ENCODE measurements around the gene CITED1. TPM values are rescaled to one million over a fixed set of nuclear protein-coding genes. Genes with fewer than 3 reads are reported as not detected.
"Not testable (repeated sequence)": the region's sequence is repeated elsewhere in the genome, so short reads cannot be mapped to it uniquely, and the experiment has no call there.

Gene CITED1
- total RNA-seq = not detected

GRCh38 chrX:72305286-72306084 is at the start of gene CITED1:
Gene CITED1 (minus strand): TSS chrX:72305914. CDS start chrX:72302869, 3,045 bp downstream.
- ChIA-PET POLR2A (interaction anchor here (3.0 kb wide), 1 partner anchor 29 kb away, joined by 14 read pairs; the partner anchor contains the start of gene RPS4X), CTCF (no interaction called here)
- H3K4me3 Mint-ChIP-seq = peak within 1 kb of the TSS; percentile 63
- peaks cover 67% of the 10 kb centered on the region for H3K27me3 Mint-ChIP-seq
- no peaks in the 10 kb centered on the region for H3K9me3 Mint-ChIP-seq
- peaks cover 26% of the 10 kb centered on the region for H3K4me1 Mint-ChIP-seq
- DNase-seq = no peak
- H3K27ac Mint-ChIP-seq = no peak within 1 kb of the TSS
- no peaks in the 10 kb centered on the region for H3K36me3 Mint-ChIP-seq (ENCODE audit: low read depth)

- H3K36me3 Mint-ChIP-seq (ENCODE audit: low read depth) = peaks cover 9% of the 10 kb centered on the region
- no peak for DNase-seq
- H3K4me3 Mint-ChIP-seq = no peak overlapping the region
- H3K4me1 Mint-ChIP-seq = peaks cover 16% of the 10 kb centered on the region
- ChIA-PET POLR2A (no interaction called here), CTCF (no interaction called here)
- no peaks in the 10 kb centered on the region for H3K9me3 Mint-ChIP-seq
- no peak overlapping the region for H3K27ac Mint-ChIP-seq
- no peaks in the 10 kb centered on the region for H3K27me3 Mint-ChIP-seq
These were observed 47.1 kb upstream of the CITED1 start for GRCh38 chrX:72352786-72353185.

- Mint-ChIP-seq H3K4me3 (no peak overlapping the region), H3K4me1 (peaks cover 16% of the 10 kb centered on the region), H3K27ac (no peak overlapping the region), H3K9me3 (no peaks in the 10 kb centered on the region), H3K36me3 (ENCODE audit: low read depth) (peaks cover 11% of the 10 kb centered on the region), H3K27me3 (no peaks in the 10 kb centered on the region)
- no peak for DNase-seq
- POLR2A ChIA-PET = no interaction called here
- CTCF ChIA-PET = no interaction called here
These were observed 46.1 kb upstream of the CITED1 start for GRCh38 chrX:72351606-72352334.

GRCh38 chrX:72349190-72349589 is 43.5 kb upstream of the CITED1 start:
- DNase-seq = peak; percentile 19
- Mint-ChIP-seq H3K9me3 (no peaks in the 10 kb centered on the region), H3K4me1 (peaks cover 16% of the 10 kb centered on the region), H3K27me3 (no peaks in the 10 kb centered on the region), H3K4me3 (no peak overlapping the region), H3K36me3 (ENCODE audit: low read depth) (peaks cover 11% of the 10 kb centered on the region), H3K27ac (peak overlapping the region; percentile 27)
- ChIA-PET CTCF (no interaction called here), POLR2A (no interaction called here)

- Mint-ChIP-seq H3K27me3 (no peaks in the 10 kb centered on the region), H3K27ac (no peak overlapping the region), H3K36me3 (ENCODE audit: low read depth) (peaks cover 11% of the 10 kb centered on the region), H3K4me1 (peaks cover 16% of the 10 kb centered on the region), H3K4me3 (no peak overlapping the region), H3K9me3 (no peaks in the 10 kb centered on the region)
- DNase-seq = peak; percentile 16
- POLR2A ChIA-PET = no interaction called here
- CTCF ChIA-PET = no interaction called here
These were observed 42.7 kb upstream of the CITED1 start for GRCh38 chrX:72348247-72348979.

- H3K36me3 Mint-ChIP-seq (ENCODE audit: low read depth) = peaks cover 11% of the 10 kb centered on the region
- POLR2A ChIA-PET = no interaction called here
These were observed 41.7 kb upstream of the CITED1 start for GRCh38 chrX:72347366-72347765.

GRCh38 chrX:72346302-72346949 is 40.7 kb upstream of the CITED1 start:
- H3K27ac Mint-ChIP-seq = no peak overlapping the region
- peaks cover 16% of the 10 kb centered on the region for H3K4me1 Mint-ChIP-seq
- ChIA-PET CTCF (no interaction called here), POLR2A (no interaction called here)
- no peaks in the 10 kb centered on the region for H3K9me3 Mint-ChIP-seq
- H3K27me3 Mint-ChIP-seq = no peaks in the 10 kb centered on the region
- DNase-seq = no peak
- H3K4me3 Mint-ChIP-seq = no peak overlapping the region
- peaks cover 11% of the 10 kb centered on the region for H3K36me3 Mint-ChIP-seq (ENCODE audit: low read depth)

More at GRCh38 chrX:72347366-72347765, 41.7 kb upstream of the CITED1 start:
- Mint-ChIP-seq H3K9me3 (no peaks in the 10 kb centered on the region), H3K27ac (no peak overlapping the region), H3K4me1 (peaks cover 16% of the 10 kb centered on the region), H3K27me3 (no peaks in the 10 kb centered on the region), H3K4me3 (no peak overlapping the region)
- no peak for DNase-seq
- CTCF ChIA-PET = no interaction called here

- no peak for DNase-seq
- H3K27ac Mint-ChIP-seq = no peak overlapping the region
- H3K9me3 Mint-ChIP-seq = no peaks in the 10 kb centered on the region
- H3K36me3 Mint-ChIP-seq (ENCODE audit: low read depth) = no peaks in the 10 kb centered on the region
- H3K27me3 Mint-ChIP-seq = no peaks in the 10 kb centered on the region
- POLR2A ChIA-PET = no interaction called here
- CTCF ChIA-PET = no interaction called here
- no peaks in the 10 kb centered on the region for H3K4me1 Mint-ChIP-seq
- no peak overlapping the region for H3K4me3 Mint-ChIP-seq
These were observed 34.9 kb upstream of the CITED1 start for GRCh38 chrX:72340626-72341025.

- H3K27me3 Mint-ChIP-seq = no peaks in the 10 kb centered on the region
- ChIA-PET POLR2A (no interaction called here), CTCF (no interaction called here)
- no peak for DNase-seq
- H3K9me3 Mint-ChIP-seq = no peaks in the 10 kb centered on the region
- no peak overlapping the region for H3K27ac Mint-ChIP-seq
- no peaks in the 10 kb centered on the region for H3K36me3 Mint-ChIP-seq (ENCODE audit: low read depth)
- no peaks in the 10 kb centered on the region for H3K4me1 Mint-ChIP-seq
- H3K4me3 Mint-ChIP-seq = no peak overlapping the region
These were observed 34.3 kb upstream of the CITED1 start for GRCh38 chrX:72340041-72340440.

- DNase-seq = no peak
- H3K4me1 Mint-ChIP-seq = peaks cover 3% of the 10 kb centered on the region
- no peaks in the 10 kb centered on the region for H3K27me3 Mint-ChIP-seq
- CTCF ChIA-PET = no interaction called here
- H3K4me3 Mint-ChIP-seq = no peak overlapping the region
- H3K27ac Mint-ChIP-seq = no peak overlapping the region
- H3K36me3 Mint-ChIP-seq (ENCODE audit: low read depth) = no peaks in the 10 kb centered on the region
- POLR2A ChIA-PET = no interaction called here
- no peaks in the 10 kb centered on the region for H3K9me3 Mint-ChIP-seq
These were observed 24.4 kb upstream of the CITED1 start for GRCh38 chrX:72330131-72330530.

GRCh38 chrX:72326605-72327300 is 21.0 kb upstream of the CITED1 start:
- H3K36me3 Mint-ChIP-seq (ENCODE audit: low read depth) = no peaks in the 10 kb centered on the region
- POLR2A ChIA-PET = no interaction called here
- CTCF ChIA-PET = interaction anchor here (0.6 kb wide), 1 partner anchor 82 kb away, joined by 4 read pairs; no protein-coding TSS in a partner anchor
- no peak overlapping the region for H3K27ac Mint-ChIP-seq
- H3K4me1 Mint-ChIP-seq = peaks cover 2% of the 10 kb centered on the region
- H3K27me3 Mint-ChIP-seq = no peaks in the 10 kb centered on the region
- DNase-seq = no peak
- no peaks in the 10 kb centered on the region for H3K9me3 Mint-ChIP-seq
- no peak overlapping the region for H3K4me3 Mint-ChIP-seq

- H3K4me1 Mint-ChIP-seq; H3K27ac Mint-ChIP-seq; H3K4me3 Mint-ChIP-seq; DNase-seq; H3K36me3 Mint-ChIP-seq (ENCODE audit: low read depth); H3K27me3 Mint-ChIP-seq; H3K9me3 Mint-ChIP-seq; CTCF ChIA-PET; POLR2A ChIA-PET: not testable (repeated sequence)
These were observed 13.9 kb upstream of the CITED1 start for GRCh38 chrX:72319651-72320050.

Data from activated CD4-positive, alpha-beta memory T cell treated with anti-CD3 and anti-CD28 coated beads, Interleukin-2, amount 10 ng/mL, durations not matched to agents 7 days and 5 days (primary cell).